HEK293 (cell line): ENCODE data around the gene IFNA21.

Experiments used
- ZNF146 ChIP-seq: fragments of 450-650 bp; formaldehyde crosslinking; IDR thresholded peaks from 2 replicates; pipeline ENCODE4 v1.5.1; 2016; ENCODE audit warnings: missing biosample characterization, missing genetic modification characterization
- ZNF302 ChIP-seq: fragments of 450-650 bp; formaldehyde crosslinking; IDR thresholded peaks from 2 replicates; pipeline ENCODE4 v1.5.1; 2016; ENCODE audit warnings: missing biosample characterization, missing genetic modification characterization, low read depth
- ZNF549 ChIP-seq: fragments of 450-650 bp; IDR thresholded peaks from 2 replicates; pipeline ENCODE4 v1.5.1; 2018; ENCODE audit warnings: missing biosample characterization, missing genetic modification characterization, mild to moderate bottlenecking, inconsistent platforms, moderate library complexity
- ZNF585B ChIP-seq: fragments of 450-650 bp; formaldehyde crosslinking; IDR thresholded peaks from 2 replicates; pipeline ENCODE4 v1.5.1; 2016; ENCODE audit warnings: missing biosample characterization, missing genetic modification characterization
- TF ChIP-seq, protein P1 (sequence below): fragments of 450-650 bp; formaldehyde crosslinking; IDR thresholded peaks from 2 replicates; pipeline ENCODE4 v1.5.1; 2016; ENCODE audit warnings: missing biosample characterization, missing genetic modification characterization
- TF ChIP-seq, protein P2 (sequence below): fragments of 450-650 bp; formaldehyde crosslinking; IDR thresholded peaks from 2 replicates; pipeline ENCODE4 v1.5.1; 2017; ENCODE audit warnings: missing biosample characterization, missing genetic modification characterization

DNA sequence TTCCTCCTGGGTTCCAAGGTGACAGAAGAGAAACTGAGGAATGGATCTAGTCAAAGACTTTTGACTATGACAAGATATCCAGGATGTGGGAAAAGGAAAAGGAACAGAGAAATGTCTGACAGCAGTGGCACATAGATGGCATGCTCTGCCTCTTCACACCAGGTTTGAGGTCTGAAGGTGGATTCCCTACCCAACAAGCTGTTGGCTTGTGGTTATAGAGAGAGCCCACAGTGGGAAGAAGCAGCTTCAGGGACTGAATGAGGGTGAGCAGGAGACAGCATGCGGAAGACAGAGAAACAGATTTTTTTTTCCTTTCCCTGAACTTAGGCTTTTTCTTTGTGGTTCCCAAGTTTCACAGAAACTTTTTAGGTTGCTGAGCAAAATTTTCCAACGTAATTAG is 45.4 kb downstream of the IFNA21 start:
- TF ChIP-seq, protein P1, sequence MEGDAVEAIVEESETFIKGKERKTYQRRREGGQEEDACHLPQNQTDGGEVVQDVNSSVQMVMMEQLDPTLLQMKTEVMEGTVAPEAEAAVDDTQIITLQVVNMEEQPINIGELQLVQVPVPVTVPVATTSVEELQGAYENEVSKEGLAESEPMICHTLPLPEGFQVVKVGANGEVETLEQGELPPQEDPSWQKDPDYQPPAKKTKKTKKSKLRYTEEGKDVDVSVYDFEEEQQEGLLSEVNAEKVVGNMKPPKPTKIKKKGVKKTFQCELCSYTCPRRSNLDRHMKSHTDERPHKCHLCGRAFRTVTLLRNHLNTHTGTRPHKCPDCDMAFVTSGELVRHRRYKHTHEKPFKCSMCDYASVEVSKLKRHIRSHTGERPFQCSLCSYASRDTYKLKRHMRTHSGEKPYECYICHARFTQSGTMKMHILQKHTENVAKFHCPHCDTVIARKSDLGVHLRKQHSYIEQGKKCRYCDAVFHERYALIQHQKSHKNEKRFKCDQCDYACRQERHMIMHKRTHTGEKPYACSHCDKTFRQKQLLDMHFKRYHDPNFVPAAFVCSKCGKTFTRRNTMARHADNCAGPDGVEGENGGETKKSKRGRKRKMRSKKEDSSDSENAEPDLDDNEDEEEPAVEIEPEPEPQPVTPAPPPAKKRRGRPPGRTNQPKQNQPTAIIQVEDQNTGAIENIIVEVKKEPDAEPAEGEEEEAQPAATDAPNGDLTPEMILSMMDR (tag by site-specific recombination), result no peak
- TF ChIP-seq ZNF302 (no peak), ZNF146 (tag by site-specific recombination) (no peak), ZNF549 (tag by site-specific recombination) (no peak), ZNF585B (tag by site-specific recombination) (no peak)
- TF ChIP-seq, protein P2, sequence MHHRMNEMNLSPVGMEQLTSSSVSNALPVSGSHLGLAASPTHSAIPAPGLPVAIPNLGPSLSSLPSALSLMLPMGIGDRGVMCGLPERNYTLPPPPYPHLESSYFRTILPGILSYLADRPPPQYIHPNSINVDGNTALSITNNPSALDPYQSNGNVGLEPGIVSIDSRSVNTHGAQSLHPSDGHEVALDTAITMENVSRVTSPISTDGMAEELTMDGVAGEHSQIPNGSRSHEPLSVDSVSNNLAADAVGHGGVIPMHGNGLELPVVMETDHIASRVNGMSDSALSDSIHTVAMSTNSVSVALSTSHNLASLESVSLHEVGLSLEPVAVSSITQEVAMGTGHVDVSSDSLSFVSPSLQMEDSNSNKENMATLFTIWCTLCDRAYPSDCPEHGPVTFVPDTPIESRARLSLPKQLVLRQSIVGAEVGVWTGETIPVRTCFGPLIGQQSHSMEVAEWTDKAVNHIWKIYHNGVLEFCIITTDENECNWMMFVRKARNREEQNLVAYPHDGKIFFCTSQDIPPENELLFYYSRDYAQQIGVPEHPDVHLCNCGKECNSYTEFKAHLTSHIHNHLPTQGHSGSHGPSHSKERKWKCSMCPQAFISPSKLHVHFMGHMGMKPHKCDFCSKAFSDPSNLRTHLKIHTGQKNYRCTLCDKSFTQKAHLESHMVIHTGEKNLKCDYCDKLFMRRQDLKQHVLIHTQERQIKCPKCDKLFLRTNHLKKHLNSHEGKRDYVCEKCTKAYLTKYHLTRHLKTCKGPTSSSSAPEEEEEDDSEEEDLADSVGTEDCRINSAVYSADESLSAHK (tag by site-specific recombination), result no peak
